Hepatocyte (in vitro differentiated cells): Measurements from ENCODE around the gene ZNF560. TPM values are rescaled to one million over a fixed set of nuclear protein-coding genes. Genes with fewer than 3 reads are reported as not detected.

Source experiments
- DNase-seq: peaks from one replicate; pipeline ENCODE4 v3.0.0-alpha.2; 2016; ENCODE audit warnings: low spot score
- H2AFZ ChIP-seq: fragments of 200-600 bp; sonication (generic); 2 replicates; pipeline ENCODE4 v1.6.0; 2016; ENCODE audit warnings: antibody characterized with exemption, mild to moderate bottlenecking
- H3K27ac ChIP-seq: fragments of 200-600 bp; sonication (generic); 2 replicates; pipeline ENCODE4 v1.5.1; 2016; ENCODE audit warnings: mild to moderate bottlenecking
- H3K27me3 ChIP-seq: fragments of 200-600 bp; sonication (generic); 2 replicates; pipeline ENCODE4 v1.6.1; 2016
- H3K36me3 ChIP-seq: fragments of 200-600 bp; sonication (generic); replicated peaks from 2 replicates; pipeline ENCODE4 v1.5.1; 2016; ENCODE audit warnings: low read depth; ENCODE audit not compliant: insufficient read depth
- H3K4me1 ChIP-seq: fragments of 200-600 bp; sonication (generic); 2 replicates; pipeline ENCODE4 v1.5.1; 2016; ENCODE audit warnings: mild to moderate bottlenecking, moderate library complexity; ENCODE audit not compliant: insufficient read depth
- H3K4me2 ChIP-seq: fragments of 200-600 bp; sonication (generic); 2 replicates; pipeline ENCODE4 v1.6.0; 2016
- H3K4me3 ChIP-seq: fragments of 200-600 bp; sonication (generic); 2 replicates; pipeline ENCODE4 v1.5.1; 2016; ENCODE audit warnings: mild to moderate bottlenecking
- H3K79me2 ChIP-seq: fragments of 200-600 bp; sonication (generic); 2 replicates; pipeline ENCODE4 v1.6.0; 2017; ENCODE audit warnings: mild to moderate bottlenecking
- H3K9me2 ChIP-seq: fragments of 200-600 bp; sonication (generic); replicated peaks from 2 replicates; pipeline ENCODE4 v1.6.0; 2017; ENCODE audit warnings: mild to moderate bottlenecking; ENCODE audit not compliant: insufficient read depth
- H3K9me3 ChIP-seq: fragments of 200-600 bp; sonication (generic); 2 replicates; pipeline ENCODE4 v1.5.1; 2016; ENCODE audit warnings: low read depth, mild to moderate bottlenecking
- H4K20me1 ChIP-seq: fragments of 200-600 bp; sonication (generic); 2 replicates; pipeline ENCODE4 v1.6.0; 2016; ENCODE audit warnings: mild to moderate bottlenecking; ENCODE audit not compliant: insufficient read depth, poor library complexity, severe bottlenecking
- CTCF ChIP-seq: fragments of 200-600 bp; sonication (generic); IDR thresholded peaks from 2 replicates; pipeline ENCODE4 v1.5.1; 2016; ENCODE audit warnings: antibody characterized with exemption, mild to moderate bottlenecking; ENCODE audit not compliant: poor library complexity
- EZH2 ChIP-seq: fragments of 200-600 bp; sonication (generic); IDR thresholded peaks from 2 replicates; pipeline ENCODE4 v1.6.1; 2016; ENCODE audit warnings: antibody characterized with exemption, mild to moderate bottlenecking, borderline replicate concordance
- EZH2phosphoT487 ChIP-seq: fragments of 200-600 bp; sonication (generic); IDR thresholded peaks from one replicate; pipeline ENCODE4 v1.6.1; 2018; ENCODE audit warnings: antibody characterized with exemption, mild to moderate bottlenecking, low read depth, moderate library complexity; ENCODE audit not compliant: unreplicated experiment, severe bottlenecking
- WGBS: methylation state at CpG from one replicate; pipeline ENCODE4 v1.1.6; 2016; ENCODE audit warnings: low lambda C conversion rate; ENCODE audit errors: missing lambda C conversion rate; 5-methylcytosine and 5-hydroxymethylcytosine counted together
- polyA plus RNA-seq: library from polyadenylated mRNA; unstranded; fragments of >200 nt; fragmentation: Nextera tagmentation; extraction: Ambion mirVana; gene quantifications from 2 replicates; pipeline ENCODE4 v1.2.1, GENCODE V29; 2016
- total RNA-seq: library from RNA; depleted of rRNA; stranded (reverse); fragments of >200 nt; gene quantifications from 2 replicates; pipeline ENCODE4 v1.2.3, GENCODE V29; 2014

The ZNF560 gene
- total and polyA plus RNA-seq, 2 experiments from 2014 or later: not detected

- no peaks in the 10 kb centered on the region for H3K9me2 ChIP-seq
- no peaks in the 10 kb centered on the region for H4K20me1 ChIP-seq
- peaks cover 3% of the 10 kb centered on the region for H3K4me1 ChIP-seq
- peak within 1 kb of the TSS; percentile 84 for H3K4me2 ChIP-seq
- H3K79me2 ChIP-seq: peaks cover 27% of the 10 kb centered on the region
- no peaks in the 10 kb centered on the region for H3K27me3 ChIP-seq
- H3K4me3 ChIP-seq: peak within 1 kb of the TSS; percentile 91
- TF ChIP-seq EZH2phosphoT487 (no peak), CTCF (no peak), EZH2 (no peak)
- DNase-seq: peak; percentile 95
- H3K9me3 ChIP-seq: peaks cover 25% of the 10 kb centered on the region
- 5% methylated on average over 46 of the region's 49 CpGs for WGBS
- peak within 1 kb of the TSS; percentile 100 for H3K27ac ChIP-seq
- H2AFZ ChIP-seq: peak within 1 kb of the TSS; percentile 95
- peaks cover 15% of the 10 kb centered on the region for H3K36me3 ChIP-seq
Measured at GRCh38 chr19:9538183-9539058, 40.0 kb upstream of the ZNF560 start, which contains the start of gene ZNF426. ZNF426 (minus strand) TSS chr19:9538645; CDS start chr19:9536232, 2,413 bp downstream.

DNA sequence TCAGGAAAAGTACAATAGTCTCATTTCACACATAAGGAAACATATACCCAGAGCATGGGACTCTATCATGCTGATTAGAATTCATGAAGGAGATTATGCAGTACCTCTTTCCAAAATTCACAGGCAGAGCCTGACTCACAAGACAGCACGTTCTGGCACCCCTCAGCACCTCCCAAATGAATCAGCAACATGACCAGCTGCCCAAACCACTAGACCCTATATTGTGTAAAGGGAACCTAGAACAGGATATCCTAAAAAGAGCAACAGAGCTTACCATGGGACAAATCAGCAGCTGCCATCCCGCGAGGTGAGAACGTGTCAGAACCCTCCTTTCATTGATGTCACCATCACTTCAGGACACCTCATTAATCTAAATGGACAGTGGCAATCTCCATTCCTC lies 37.5 kb upstream of the ZNF560 start:
- no peaks in the 10 kb centered on the region for H3K27me3 ChIP-seq
- DNase-seq: no peak
- peaks cover 48% of the 10 kb centered on the region for H3K9me3 ChIP-seq
- no peaks in the 10 kb centered on the region for H4K20me1 ChIP-seq
- peaks cover 27% of the 10 kb centered on the region for H3K79me2 ChIP-seq
- peak overlapping the region; percentile 13 for H3K4me3 ChIP-seq
- no peaks in the 10 kb centered on the region for H3K9me2 ChIP-seq
- no peak overlapping the region for H3K4me2 ChIP-seq
- peaks cover 37% of the 10 kb centered on the region for H3K36me3 ChIP-seq
- WGBS: 98% methylated on average over 4 of the region's 4 CpGs
- H2AFZ ChIP-seq: no peak overlapping the region
- H3K4me1 ChIP-seq: peaks cover 3% of the 10 kb centered on the region
- no peak overlapping the region for H3K27ac ChIP-seq
- TF ChIP-seq EZH2phosphoT487: no peak
- no peak for TF ChIP-seq EZH2
- TF ChIP-seq CTCF: no peak

GRCh38 chr19:9531933-9532332 lies 33.5 kb upstream of the ZNF560 start:
- 98% methylated on average over 4 of the region's 4 CpGs for WGBS
- no peak overlapping the region for H3K4me3 ChIP-seq
- H3K4me1 ChIP-seq: no peaks in the 10 kb centered on the region
- H3K79me2 ChIP-seq: peaks cover 11% of the 10 kb centered on the region
- H4K20me1 ChIP-seq: no peaks in the 10 kb centered on the region
- H2AFZ ChIP-seq: no peak overlapping the region
- no peak overlapping the region for H3K4me2 ChIP-seq
- DNase-seq: no peak
- H3K36me3 ChIP-seq: peaks cover 75% of the 10 kb centered on the region
- TF ChIP-seq EZH2phosphoT487: no peak
- no peak for TF ChIP-seq EZH2
- no peak for TF ChIP-seq CTCF
- H3K9me2 ChIP-seq: no peaks in the 10 kb centered on the region
- peaks cover 89% of the 10 kb centered on the region for H3K9me3 ChIP-seq
- H3K27ac ChIP-seq: no peak overlapping the region
- H3K27me3 ChIP-seq: no peaks in the 10 kb centered on the region
